LoVo (cell line): ENCODE data around the gene TECPR1.

Experiments used
- DNase-seq: peaks from one replicate; pipeline ENCODE4 v3.0.0-alpha.2; 2016; ENCODE audit warnings: low spot score

The TECPR1 gene, protein sequence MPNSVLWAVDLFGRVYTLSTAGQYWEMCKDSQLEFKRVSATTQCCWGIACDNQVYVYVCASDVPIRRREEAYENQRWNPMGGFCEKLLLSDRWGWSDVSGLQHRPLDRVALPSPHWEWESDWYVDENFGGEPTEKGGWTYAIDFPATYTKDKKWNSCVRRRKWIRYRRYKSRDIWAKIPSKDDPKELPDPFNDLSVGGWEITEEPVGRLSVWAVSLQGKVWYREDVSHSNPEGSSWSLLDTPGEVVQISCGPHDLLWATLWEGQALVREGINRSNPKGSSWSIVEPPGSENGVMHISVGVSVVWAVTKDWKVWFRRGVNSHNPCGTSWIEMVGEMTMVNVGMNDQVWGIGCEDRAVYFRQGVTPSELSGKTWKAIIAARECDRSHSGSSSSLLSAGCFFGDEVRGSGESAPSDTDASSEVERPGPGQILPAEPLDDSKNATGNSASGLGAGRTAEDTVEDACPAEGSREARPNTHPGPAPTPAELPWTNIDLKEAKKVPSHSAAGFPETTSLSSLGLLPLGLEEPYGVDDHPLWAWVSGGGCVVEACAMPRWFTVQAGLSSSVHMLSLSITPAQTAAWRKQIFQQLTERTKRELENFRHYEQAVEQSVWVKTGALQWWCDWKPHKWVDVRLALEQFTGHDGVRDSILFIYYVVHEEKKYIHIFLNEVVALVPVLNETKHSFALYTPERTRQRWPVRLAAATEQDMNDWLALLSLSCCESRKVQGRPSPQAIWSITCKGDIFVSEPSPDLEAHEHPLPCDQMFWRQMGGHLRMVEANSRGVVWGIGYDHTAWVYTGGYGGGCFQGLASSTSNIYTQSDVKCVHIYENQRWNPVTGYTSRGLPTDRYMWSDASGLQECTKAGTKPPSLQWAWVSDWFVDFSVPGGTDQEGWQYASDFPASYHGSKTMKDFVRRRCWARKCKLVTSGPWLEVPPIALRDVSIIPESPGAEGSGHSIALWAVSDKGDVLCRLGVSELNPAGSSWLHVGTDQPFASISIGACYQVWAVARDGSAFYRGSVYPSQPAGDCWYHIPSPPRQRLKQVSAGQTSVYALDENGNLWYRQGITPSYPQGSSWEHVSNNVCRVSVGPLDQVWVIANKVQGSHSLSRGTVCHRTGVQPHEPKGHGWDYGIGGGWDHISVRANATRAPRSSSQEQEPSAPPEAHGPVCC

DNA sequence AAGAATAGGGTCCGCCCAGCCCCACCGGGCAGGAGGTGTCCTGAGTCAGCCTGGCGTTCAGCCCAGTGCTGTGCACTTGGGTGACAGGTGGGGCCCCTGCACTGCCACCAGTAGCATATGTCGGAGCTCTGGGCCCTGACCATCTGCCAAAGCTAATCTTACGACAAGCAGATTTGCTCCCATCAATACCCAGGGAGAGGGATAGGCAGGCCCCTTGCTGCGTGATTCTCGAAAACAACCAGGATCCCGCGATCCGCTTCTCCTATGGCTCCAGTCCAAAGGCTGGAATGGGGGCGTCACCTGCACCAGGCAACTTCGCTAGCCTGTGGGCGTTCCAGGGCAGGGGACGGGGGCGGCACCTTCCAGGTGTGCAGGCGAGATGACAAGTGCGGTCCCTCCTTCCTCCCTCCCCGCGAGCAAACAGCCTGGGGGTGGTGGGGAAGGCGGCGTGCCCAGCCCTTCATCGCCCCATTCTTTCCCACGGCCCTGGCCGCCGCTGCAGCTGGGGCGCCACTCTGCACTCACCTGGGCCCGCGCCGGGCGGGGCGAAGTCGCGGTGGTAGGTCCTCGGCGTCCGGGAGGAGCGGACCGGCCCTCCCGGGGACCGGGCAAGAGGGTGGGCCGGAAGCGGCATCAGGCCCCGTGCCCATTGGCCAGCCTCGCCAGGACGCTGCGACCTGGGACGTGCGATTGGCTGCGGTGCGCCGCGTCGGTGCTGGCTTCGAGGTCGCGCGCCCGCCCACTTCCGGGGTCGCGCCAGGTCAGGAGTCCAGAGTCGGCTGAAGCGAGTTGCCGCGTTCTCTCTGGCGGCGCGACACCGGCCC, at the start of gene TECPR1:
Gene TECPR1, minus strand, starts transcription at position 632 of the 824 bp plus-strand sequence. CDS start 6,086 bp downstream, outside the sequence.
- DNase-seq: peak; percentile 99

DNA sequence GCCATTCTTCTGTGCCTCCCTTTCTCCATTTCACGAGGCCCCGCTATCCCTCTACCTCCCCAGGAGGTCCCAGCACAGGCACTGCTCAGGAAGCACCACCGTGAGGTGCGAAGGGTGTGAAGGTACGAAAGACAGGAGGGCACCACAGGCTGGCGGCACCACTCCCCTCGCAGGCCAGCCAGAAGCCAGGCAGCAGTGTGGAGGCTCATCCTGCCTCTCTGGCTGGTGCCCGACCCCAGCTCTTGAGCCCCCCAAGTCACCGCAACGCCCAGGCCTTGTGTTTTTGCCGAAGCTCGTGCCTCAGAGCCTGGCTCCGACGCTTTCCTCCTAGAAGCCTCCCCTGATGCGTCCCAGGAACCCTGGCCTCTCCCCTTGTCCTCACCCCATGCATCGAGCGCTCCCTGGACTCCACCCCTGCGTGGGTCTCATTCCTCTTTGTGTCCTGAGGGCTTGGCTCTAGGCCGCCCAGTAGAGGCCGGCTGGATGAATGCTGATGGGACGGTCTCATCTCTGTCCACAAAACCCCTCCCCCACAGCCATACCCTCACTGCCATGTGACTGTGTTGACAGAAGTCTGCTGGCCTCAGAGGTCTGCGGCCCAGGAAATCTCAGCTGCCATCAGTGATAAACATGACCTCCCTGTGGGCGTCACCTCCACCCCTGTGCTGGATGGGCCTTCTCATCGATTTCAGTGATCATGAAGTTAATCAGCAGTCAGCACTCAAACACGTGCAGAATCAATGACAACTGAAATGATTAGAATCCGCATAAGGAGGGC, 48.8 kb upstream of the TECPR1 start:
- no peak for DNase-seq

DNA sequence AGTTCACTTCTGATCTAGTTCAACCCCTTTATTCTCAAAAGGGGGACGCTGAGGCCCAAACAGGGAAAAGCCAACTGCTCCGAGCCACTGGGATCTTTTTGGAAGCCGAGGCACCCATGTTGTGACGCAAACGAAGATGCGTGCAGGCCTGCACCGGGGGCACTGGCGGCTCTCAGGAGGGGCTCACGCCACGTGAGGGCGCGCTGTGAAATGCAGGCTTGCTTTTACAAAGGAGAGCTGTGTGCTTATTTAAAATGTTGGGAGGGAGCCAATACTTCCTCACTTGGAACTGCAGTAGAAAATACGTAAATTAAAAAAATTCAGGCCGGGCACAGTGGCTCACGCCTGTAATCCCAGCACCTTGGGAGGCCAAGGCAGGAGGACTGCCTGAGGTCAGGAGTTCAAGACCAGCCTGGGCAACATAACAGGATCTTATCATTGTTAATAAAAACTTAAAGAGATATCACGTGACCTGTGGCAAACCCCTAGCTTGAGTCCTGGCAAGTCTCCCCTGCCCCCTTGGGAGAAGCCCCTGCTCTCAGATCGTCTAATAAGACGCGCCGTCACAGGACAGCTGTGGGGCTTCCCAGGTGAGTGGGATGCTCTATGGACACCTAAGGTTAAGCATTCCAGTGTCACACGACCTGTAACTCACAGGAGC, 45.7 kb upstream of the TECPR1 start:
- no peak for DNase-seq

DNA sequence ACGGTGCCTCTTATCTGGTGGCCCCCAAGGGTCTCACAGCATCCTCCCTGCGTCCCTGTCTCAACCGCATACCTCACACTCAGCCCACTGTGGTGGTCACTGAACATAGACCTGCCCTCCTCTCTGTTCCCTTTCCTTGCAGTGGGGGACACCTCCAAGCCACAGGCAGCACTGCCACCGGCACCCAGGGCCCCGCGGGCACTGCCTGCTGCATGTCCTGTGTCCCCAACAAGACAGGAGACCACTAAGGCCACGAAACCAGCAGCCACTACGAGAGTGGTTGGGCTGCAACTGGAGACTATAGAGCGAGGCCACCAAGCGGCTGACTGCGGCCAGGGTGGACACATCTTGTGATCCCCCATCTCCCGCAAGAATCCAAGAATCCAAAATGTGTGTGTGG, 44.8 kb upstream of the TECPR1 start:
- DNase-seq: no peak

DNA sequence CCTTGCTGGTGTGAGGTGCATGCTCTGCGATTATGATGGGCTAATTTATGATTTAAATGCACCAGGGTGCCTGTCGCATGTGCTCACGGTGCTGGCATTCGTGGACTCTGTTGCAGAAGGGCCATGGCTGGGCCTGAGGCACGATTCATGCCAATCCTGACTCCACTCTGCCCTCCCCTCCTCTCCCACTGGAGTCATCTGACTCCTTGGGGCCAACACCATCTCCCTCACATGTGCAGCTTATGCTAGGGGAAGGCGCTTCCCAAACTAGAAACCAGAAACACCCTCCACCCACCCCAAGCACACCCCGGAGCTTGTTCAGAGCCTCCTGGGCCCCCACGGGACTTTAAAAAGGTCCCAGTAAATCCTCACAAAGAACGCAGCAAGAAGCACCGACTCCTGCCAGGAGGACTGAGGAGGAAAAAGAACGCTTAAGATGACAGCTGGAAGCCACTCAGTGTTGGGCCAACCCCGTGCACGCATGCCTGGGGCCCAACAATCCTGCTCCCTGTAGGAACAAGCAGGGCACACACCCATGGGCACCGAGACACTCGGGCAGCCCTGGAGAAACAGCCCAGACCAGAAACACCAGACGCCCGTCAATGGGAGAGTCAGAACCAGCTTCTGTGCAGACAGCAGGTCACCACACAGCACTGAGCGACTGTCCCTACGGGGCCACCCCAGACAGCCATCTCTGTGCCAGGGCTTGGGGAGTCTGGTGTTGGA, 43.6 kb upstream of the TECPR1 start:
- DNase-seq: no peak

DNA sequence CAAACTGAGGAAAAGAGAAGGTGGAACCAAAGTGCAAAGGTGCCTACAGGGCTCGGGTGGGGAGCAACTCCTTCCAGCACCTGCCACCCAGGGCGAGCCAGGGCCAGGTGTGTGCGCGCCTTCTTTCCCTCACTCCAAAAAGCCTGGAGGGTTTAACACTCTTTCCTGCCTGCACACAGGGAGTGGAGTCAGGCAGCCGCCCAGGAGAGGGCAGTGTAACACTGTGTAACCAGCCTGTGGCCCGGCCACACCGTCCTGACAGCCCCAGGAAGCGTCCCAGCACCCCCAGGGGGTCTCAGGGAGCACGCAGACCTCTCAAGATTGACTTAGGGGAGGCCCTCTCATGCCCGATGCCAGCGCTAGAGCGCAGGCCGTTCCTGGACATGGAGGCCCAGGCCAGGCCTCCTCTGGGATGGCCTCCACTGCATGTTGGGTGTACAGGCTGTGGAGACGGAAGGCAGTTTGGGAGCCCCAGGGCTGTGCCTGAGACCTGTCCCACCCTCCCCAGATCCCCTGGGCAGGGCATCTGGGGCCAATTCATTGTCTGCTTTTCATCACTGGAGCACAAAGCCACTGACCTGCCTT, 42.9 kb upstream of the TECPR1 start:
- peak; percentile 63 for DNase-seq

DNA sequence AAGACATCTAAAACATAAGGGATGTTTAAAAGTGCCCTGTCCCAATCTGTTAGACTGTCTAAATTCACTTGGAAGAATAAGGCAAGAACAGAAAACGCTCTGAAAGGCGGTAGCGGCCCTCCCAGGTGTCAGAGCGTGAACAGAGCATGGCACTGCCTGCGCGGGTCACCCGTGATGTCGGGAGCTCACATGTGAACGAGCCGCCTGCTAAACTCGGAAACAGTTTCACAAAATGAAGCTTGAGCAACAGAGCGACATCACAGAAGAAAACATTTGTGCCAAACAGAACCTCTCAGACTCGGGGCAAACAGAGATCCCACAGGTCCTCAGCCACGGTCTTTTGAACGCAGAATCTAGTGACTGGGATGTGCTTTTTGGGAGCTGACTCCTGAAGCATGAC, 42.3 kb upstream of the TECPR1 start:
- no peak for DNase-seq

DNA sequence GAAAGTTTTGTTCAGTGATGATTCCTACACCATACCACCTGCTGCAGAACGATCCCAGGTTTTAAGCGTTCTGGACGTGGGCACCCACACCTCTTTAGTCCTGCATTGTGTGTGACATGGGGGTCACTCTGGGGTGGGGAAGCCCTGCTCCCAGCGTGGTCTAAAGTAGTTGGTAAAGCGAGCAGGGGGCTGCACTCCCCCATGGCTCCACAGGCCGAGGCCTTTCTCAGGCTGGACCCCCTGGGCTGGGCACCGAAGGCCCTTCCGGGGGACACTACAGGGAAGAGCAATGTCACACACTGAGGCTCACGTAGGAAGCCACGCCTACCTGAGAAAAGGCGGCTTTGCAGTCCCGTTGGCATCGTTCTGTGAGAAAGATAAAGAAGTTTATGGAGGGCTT, 41.7 kb upstream of the TECPR1 start:
- no peak for DNase-seq

DNA sequence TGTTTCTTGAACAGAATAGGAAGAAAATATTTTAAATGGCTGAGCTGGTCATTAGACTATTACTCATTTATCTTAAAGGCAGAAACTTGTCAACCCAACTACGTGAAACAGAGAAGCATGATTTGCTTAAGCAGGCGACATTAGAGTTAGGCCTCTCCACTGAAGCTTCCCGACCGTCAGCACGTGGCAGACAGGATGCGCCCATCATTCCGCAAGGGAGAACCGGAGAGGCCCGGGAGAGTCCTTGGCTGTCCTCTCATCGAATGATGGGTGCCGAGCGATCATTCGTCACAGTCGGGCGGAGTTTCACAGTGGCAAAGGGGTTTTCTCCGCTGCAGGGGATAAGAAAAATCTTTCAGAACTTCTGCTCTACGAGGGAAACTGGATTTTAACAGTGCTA, 41.2 kb upstream of the TECPR1 start:
- DNase-seq: no peak

DNA sequence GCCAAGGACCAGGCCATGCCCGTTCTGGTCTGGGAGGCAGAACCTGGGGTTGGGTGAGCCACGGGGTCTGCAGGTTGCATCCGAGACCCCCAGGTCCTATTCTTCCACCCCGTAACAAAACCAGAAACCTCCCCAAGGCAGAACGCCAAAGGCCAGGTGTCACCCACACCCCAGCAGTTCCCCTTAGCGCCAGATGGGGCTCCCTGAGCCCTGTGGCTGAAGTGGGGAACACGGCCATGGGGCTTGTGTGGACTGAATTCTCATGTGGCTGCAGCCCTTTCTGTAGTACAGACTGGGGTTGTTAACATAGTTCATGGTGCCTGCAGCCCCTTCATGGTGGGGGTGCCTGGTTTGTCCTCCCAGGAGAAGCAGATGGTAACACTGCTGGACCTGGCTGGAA, 39.7 kb upstream of the TECPR1 start:
- no peak for DNase-seq

DNA sequence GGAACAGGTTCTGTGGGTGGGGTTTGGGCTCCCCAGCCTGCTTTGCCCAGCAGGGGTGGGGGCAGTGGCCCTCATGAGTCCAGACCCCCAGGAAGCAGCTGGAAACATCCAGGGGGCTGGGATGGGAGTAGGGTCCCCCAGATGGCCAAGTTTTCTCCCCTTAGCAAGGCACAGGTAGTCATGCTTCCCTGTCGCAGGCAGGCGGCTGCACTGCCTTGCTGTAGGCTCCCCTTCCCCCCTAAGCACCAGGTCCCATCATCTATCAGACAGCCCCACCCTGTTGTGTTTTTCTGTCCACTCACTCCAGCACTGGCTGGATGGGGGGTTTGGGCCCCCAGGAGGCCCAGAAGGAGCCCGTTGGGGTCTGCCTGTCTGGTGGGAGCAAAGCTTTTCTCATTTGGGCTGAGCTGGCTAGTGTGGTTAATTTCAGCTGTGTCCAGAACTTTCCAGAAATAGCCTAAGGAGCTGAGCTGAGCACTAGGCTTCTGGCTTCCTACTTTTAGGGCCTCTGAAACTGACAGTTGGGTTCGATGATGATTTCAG, 37.4 kb upstream of the TECPR1 start:
- DNase-seq: no peak

DNA sequence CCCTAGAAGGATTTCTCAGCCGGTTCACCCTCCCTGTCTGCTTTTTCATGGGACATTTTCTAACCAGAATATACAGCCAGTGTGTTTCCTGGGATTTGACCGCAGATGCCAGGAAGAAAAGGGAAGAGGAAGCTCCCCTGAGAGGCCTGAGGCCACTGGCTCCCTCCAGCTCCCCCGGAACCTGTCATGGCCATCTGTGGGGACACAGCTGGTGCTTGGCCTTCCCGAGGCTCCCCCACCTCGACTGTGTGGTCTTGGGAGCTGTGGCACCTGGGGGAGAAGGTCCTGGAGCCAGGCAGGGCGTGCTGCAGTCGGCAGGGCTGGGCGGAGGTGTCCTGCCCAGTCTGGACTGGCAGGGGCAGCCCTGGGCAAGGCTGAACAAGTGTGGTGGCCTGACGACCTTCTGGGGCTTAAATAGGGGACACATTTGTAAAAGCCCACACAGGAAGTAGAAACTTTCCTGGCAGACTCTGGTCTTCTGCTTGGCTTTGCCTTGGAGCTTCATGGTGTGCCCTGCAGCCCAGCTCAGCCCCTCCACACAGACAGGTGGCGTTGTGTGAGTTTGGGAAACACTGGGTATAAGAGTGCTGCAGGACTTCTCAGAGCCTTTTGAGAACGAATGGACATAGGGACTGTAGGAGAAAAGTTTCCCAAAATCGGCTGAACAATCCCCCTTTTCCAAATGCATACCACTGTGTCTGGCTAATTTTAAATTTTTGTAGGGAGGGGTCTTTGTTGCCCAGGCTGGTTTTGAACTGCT, 36.2 kb upstream of the TECPR1 start:
- no peak for DNase-seq

DNA sequence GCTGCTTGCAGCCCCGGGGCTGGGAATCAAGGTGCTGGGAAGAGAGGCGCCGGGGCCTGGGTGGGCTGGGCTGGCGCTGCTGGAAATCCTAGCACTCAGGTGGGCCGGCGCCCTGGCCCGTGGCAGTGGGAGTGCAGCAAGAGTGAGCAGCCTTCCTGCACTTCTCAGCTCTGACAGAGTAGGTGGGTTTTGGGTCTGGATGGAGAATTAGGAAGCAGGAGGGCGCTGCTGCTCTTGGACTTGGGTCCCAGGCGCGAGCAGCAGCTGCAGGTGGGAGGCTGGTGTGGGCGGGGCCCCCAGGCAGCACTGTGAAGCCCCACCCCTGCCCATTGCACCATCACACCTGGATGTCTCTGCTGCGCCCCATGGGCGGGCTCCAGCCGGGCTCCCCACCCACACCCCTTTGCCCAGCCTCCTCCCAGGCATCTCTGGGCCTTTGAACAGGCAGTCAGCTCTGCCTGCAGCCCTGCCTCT, 35.5 kb upstream of the TECPR1 start:
- no peak for DNase-seq

DNA sequence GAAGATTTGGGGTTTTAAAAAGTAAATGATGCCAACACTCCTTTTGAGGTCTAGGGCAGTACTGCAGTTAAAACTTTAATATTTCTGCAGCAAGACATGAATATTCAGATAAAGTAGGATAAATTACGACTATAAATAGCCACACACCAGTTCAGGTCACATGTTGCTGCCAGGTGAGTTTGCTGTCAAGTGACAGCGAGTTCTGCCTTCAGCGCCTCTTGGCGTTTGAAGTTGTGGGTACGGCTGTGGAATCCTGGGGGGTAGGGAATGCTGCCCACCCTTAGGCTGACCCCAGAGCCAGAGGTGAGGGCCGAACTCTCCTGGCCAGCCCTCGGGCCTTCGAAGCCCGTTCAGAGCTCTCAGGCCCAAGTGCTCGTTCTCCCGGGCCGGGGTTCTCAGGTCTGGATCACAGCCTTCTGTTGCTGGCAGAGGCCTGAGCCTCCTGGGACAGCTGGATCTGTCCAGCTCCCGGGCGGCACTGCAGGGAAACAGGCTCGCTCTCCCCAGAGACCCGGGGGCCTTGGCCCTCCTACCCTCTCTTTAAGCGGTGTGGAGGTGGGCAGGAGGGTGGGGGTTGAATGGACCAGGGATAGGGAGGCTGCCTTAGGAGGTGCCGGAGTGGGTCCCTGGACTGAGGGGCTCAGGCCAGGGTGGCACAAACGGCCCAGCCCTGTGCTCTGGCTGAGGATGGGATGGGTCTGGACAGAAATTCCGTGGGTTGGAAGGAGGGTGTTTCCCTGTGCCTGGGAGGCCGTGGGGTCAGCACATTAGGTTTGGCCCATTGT, 34.9 kb upstream of the TECPR1 start:
- DNase-seq: no peak

DNA sequence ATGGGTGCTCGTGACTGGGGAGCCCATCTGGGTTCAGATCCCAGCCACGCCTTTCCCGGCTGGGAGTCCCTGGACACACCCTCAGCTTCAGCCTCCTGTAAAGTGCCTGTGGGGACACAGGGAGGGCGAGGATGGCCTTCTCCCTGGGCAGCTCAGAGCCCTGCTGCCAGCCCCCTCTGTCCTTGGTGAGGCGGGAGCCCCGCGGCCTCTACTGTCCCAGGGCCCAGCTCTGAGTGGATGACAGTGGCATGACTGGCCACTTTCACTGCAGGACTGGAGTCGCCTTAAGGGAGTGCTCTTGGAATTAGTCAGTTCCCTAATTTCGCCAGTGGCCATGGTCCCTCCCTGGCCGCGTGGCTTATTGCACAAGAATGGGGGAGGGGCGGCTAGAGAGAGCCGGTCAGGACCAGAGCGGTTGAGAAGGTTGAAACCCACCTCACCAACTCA, 34.1 kb upstream of the TECPR1 start:
- DNase-seq: peak; percentile 54

DNA sequence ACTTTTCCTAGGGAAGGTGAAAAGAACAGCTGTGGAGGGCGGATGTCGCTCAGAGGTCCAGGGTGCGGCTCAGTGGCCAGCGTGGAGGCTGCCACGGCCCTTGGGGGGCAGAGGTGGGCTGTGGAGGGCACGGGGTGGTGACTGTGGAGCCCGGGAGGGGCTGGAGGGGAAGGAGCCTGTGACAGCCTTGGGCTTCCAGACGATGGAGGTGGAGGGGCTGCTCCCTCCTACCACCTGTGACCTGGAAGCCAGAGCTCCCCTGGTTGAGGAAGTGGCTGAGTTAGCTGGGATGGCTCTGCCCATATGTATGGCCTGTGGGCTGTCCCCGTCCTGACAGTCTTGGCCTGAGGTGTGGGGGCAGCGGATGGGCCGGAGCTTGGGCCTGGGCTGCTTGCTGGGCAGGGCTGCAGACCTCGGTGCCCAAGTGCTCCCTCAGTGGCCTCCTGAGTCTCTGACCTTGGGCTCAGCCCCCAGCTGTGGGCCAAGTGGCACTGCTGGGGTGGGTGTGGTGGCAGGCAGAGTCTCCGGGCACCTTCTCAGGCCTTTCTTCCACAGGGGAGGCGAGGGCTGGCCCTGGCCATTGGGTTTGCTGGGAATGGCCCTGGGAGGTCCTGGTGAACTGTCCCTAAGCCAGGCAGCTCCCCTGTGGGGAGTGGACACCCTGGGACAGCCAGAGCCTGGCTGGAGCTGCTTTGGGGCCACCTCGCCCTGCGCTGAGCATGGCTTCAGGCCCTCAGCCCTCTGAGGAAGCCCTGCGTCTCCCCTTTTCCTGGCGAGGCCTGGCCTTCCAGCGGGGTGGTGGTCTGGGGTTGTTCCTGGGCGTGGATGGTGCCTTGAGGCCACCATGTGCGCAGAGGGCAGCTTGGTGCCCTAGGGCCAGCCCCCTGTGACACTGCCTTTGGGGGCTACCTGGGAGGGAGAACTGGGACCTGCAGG, 33.4 kb upstream of the TECPR1 start:
- no peak for DNase-seq
